CMK (cell line): Measurements from ENCODE around the gene WDPCP.
"Not testable (repeated sequence)": the region's sequence is repeated elsewhere in the genome, so short reads cannot be mapped to it uniquely, and the experiment has no call there.

Experiments used
- DNase-seq: peaks from one replicate; pipeline ENCODE4 v3.0.0-alpha.2; 2010; ENCODE audit warnings: low read depth

WDPCP gene

GRCh38 chr2:63590626-63591408, 2.5 kb upstream of the WDPCP start:
- no peak for DNase-seq

- DNase-seq, result peak; percentile 12
Observed at GRCh38 chr2:63589148-63589958, 1.1 kb upstream of the WDPCP start.

GRCh38 chr2:63587814-63588384, 378 bp downstream of the WDPCP start:
- no peak for DNase-seq

- DNase-seq, result no peak
Observed at GRCh38 chr2:63582873-63583272, 5.4 kb downstream of the WDPCP start.

DNA sequence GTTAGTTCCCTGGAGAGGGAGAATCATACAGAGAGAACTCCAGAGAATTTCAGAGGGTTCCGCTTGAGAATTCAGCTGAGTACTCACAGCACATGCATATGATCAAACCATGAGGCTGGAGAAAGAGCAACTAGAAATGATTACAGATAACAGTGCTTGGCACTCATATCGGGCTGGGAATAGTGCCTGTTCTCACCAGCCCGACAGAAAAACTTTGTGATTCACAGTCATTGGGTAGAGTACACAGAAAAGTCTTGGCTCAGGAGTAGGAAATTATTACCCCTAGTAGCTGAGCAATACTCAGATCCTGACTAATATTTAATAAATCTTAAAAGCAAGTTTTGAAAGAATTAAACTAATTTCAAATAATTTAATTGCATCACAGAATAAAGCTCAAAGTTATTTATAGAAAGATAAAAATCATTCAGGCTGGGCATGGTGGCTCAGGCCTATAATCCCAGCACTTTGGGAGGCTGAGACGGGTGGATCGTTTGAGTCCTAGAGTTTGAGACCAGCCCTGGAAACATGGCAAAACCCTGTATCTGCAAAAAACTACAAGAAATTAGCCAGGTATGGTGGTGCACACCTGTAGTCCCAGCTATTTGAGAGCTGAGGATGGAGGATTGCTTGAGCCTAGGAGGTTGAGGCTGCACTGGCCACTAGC, 6.8 kb downstream of the WDPCP start:
- DNase-seq, result no peak

GRCh38 chr2:63580651-63581297, 7.5 kb downstream of the WDPCP start:
- DNase-seq, result no peak

DNA sequence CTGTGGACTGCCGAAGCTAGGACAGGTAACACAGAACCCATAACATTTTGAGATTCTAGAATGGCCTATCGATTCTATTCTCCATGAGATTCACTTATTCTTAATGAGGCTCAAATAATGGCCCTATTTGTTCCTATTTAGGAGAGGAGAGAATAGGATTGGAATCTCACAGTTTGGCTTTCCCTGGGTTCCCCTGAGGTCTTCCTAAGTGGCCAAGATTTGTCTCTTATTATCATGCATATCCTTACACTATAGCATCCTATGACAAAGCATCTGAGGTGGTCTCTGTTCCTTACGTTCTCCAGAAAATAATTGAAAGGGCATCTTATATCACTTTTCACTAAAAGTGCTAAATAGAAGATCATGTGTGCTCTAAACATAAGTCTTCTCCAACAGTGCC, 9.5 kb downstream of the WDPCP start:
- DNase-seq, result no peak

DNA sequence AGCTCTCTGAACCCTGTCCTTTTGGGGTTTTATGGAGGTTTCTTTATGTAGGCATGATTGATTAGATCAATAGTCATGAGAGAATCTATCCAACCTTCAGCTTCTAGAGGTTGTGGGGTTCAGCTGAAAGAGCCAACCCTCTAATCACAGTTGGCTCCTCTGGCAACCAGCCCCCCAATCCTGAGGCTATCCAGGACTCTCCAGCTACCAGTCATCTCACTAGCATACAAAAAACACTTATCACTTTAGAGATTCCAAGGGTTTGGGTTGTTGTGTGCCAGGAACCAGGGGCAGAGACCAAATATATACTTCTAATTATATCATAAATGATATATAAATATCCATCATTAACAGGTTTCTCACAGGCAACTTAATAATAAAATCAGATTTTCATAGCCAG, 11.7 kb downstream of the WDPCP start:
- no peak for DNase-seq

DNA sequence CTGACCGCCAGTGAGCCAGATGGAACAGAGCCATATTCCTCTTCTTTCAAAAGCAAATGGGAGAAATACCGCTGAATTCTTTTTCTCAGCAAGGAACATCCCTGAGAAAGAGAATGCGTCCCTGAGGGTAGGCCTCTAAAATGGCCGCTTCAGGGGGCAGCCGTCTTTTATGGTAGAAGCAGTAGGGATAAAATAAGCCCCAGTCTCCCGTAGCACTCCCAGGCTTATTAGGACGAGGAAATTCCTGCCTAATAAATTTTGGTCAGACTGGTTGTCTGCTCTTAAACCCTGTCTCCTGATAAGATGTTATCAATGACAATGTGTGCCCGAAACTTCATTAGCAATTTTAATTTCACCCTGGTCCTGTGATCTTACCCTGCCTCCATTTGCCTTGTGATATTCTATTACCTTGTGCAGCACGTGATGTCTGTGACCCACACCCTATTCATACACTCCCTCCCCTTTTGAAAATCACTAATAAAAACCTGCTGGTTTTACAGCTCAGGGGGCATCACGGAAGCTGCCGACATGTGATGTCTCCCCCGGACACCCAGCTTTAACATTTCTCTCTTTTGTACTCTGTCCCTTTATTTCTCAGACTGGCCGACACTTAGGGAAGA, 14.4 kb downstream of the WDPCP start:
- not testable (repeated sequence) for DNase-seq

- not testable (repeated sequence) for DNase-seq
Observed at GRCh38 chr2:63573026-63573425, 15.3 kb downstream of the WDPCP start.

DNA sequence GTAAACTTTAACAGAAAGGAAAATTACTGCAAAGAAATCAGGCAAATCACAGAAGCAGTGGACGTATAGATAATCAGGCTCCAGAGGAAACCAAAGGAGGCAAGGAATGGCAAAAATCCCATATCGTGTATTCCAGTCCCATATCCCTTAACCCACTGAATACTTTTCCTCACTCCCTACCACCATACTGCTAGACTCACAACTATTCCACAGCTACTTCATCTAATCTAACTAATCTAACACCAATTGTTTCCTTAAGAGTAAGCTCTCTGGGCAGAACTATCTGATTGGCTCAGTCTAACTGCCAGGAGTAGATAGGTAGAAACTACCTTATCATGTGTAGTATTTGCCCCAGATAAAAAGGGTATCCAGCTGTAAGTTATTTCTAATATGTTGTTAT, 16.3 kb downstream of the WDPCP start:
- DNase-seq, result no peak

GRCh38 chr2:63571291-63571690, 17.0 kb downstream of the WDPCP start:
- no peak for DNase-seq

GRCh38 chr2:63569740-63570139, 18.5 kb downstream of the WDPCP start:
- no peak for DNase-seq

- no peak for DNase-seq
Observed at GRCh38 chr2:63562751-63563150, 25.5 kb downstream of the WDPCP start.

DNA sequence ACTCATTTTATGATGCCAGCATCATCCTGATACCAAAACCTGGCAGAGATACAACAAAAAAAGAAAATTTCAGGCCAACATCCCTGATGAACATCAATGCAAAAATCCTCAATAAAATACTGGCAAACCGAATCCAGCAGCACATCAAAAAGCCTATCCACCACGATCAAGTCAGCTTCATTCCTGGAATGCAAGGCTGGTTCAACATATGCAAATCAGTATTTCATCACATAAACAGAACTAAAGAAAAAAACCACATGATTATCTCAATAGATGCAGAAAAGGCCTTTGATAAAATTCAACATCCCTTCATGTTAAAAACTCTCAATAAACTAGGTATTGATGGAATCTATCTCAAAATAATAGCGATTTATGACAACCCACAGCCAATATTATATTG, 29.4 kb downstream of the WDPCP start:
- not testable (repeated sequence) for DNase-seq

DNA sequence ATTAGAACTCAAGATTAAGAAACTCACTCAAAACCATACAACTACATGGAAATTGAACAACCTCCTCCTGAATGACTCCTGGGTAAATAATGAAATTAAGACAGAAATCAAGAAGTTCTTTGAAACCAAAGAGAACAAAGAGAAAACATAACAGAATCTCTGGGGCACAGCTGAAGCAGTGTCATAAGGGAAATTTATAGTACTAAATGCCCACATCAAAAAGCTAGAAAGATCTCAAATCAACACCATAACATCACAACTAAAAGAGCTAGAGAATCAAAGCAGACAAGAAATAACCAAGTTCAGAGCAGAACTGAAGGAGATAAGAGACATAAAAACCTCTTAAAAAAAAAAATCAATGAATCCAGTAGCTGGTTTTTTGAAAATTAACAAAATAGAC, 30.5 kb downstream of the WDPCP start:
- DNase-seq, result not testable (repeated sequence)

DNA sequence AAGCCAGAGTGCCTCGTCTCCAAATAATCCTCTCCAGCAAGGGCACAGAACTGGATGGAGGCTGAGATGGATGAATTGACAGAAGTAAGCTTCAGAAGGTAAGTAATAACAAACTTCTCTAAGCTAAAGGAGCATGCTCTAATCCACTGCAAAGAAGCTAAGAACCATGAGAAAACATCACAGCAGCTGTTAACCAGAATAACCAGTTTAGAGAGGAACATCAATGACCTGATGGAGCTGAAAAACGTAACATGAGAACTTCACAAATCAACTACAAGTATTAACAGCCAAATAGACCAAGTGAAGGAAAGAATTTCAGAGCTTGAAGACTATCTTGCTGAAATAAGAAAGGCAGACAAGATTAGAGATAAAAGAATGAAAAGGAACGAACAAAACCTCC, 32.3 kb downstream of the WDPCP start:
- no peak for DNase-seq

DNA sequence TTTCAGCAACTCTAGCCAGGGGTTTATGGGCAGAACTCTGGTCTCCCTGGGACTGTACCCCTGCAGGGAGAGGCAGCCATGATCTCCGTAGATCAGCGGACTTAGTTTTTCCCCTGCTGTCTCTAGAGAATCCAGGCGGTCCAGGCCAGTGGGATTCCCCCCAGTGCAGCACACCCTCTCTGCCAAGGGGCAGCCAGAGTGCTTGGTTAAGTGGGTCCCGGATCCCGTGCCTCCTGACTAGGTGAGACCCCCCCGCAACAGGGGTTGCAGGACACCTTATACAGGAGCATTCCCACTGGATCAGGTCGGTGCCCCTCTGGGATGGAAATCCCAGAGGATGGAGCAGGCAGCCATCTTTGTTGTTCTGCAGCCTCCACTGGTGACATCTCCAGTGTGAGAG, 33.0 kb downstream of the WDPCP start:
- no peak for DNase-seq

DNA sequence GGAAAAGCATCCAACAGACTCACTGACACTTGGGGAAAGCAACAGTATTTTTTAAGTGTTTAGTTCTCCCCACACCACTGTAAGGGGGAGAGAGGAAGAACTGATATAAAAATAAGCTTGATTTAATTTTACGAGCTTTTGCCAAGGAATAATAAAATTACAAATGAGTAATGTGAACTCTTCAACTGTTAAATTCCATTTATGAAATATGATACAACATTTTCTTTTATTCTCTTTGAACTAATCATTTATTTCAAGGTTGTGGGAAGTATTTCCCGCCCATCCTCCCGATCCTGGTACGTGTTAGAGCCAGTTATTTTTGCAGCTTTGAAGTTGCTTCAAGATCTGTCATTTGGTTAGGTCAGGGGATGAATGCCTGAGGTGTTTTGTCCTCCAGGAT, 35.2 kb downstream of the WDPCP start:
- no peak for DNase-seq

GRCh38 chr2:63545023-63545422, 43.3 kb downstream of the WDPCP start:
- DNase-seq, result no peak

DNA sequence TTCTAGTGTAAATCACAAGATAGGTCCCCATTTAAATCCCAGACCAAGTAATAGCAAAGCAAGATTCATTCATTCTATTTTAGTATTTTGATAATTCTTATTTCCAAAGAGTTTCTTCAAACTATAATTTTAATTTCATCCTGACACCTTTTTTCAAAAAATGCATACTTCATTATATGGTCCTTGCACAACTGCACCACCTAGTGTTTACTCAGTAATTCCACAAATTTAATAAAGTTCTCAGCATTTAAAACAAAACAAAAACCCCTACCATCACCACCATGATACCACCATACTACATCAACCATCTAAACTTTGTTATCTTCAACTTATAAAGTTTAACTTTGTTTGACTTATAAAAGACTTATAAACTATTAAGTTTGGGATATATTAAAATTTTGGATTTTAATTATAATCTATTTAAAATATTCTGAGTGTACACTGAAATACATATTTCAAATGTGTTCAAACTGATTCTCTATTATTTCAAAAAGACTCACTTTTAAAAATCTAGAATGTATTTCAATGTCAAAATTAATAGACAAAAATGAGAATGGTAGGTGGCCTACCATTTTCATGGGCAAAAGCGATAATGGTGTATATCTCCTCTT, 44.2 kb downstream of the WDPCP start:
- no peak for DNase-seq
